Cardiac septum (tissue), 1 donor: Measurements from ENCODE around the gene RFLNA. TPM values are rescaled to one million over a fixed set of nuclear protein-coding genes. Genes with fewer than 3 reads are reported as not detected.
A peak's percentile ranks its signal among the peaks of the same experiment; 100 is the strongest.

Experiments used
- DNase-seq: peaks from one replicate; pipeline ENCODE4 v3.0.0-alpha.2; 2020; ENCODE audit warnings: low spot score
- intact Hi-C: fragments of 100-400 bp; cut with DNase I; formaldehyde crosslinking; loops from one replicate; pipeline ENCODE4 v1.14.0; 2022
- total RNA-seq: library from RNA; stranded (reverse); fragmentation: NEBNext Ultra II Directional; extraction: Animal tissue kit (Norgen Biotek cat#: 25700); gene quantifications from one replicate; pipeline ENCODE4 v1.2.1, GENCODE V29; 2021
- donor health status: DM: no; HTN: no; CAD: no.

RFLNA gene
- total RNA-seq, 1 donor from 2014 or later: not detected

DNA sequence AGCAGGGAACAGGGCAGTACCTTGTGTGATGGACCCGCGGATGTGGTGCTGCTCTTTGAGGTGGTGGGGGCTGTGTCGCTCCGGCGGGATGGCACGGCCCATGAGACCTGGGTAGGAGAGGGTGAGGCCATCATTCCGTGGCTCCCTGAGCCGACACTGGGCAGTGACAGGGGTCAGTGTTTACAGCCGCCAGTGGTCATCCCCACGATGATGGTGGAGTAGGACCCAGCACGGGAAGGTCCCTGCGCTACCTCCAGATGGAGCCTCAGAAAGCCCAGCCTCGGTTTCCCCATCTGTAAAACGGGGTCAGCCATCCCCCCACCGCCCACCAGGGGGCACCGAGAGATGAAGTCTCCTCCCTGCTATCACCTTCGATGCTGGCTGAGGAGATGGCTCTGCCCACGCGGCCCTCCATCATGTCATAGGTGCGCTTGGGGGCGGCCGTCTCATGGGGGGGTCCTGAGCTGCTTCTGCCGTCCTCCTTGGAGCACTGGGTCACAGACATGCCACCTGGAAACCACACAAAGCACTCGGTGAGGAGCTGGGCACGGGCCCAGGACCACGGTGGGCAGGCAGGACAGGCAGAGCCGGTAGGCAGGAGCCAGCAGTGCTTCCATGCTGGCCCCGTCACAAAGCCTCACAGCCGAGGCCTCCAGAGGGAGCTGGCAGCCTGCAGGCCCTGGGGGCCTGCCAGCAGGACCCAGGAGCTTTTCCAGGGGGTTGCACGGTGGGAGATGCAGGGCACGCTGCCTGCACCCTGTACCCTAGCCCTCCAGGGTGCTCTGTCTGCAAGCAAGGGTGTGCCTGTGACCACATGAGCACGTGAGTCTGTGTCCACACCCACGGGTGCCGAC lies 53.1 kb downstream of the RFLNA start:
- intact Hi-C loops: no loop called here

DNA sequence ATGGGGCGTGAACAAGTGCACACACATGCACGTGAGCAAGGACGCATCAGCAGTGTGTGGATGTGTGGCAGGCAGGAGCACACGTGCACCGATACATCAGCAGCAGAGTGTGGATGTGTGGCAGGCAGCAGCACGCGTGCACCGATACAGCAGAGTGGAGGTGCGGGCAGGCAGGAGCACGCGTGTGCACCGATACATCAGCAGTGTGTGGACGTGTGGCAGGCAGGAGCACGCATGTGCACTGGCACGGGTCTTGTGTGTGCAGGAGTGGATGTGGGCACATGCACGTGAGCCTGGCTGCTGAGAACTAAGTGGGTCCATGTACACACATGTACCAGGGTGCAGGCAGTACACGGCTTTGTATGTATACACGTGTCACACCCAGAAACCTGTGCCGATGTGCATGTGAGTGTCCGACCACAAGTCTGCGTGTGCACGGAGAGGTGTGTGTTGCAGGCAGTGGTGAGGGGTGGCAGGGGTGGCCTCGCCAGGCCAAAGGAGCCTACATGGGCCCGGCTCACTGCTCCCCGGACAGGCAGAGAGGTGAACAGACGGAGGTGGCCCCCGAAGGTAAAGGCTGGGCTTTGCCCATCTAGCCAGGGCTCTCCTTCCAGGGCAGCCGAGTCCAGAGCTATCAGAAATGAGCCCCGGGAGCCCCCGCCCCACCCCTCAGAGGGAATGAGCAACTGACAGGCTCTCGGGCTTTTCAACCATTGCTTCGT lies 53.9 kb downstream of the RFLNA start:
- intact Hi-C loops: no loop called here
- no peak for DNase-seq

More for the DNA sequence above, 53.1 kb downstream of the RFLNA start:
- no peak for DNase-seq

DNA sequence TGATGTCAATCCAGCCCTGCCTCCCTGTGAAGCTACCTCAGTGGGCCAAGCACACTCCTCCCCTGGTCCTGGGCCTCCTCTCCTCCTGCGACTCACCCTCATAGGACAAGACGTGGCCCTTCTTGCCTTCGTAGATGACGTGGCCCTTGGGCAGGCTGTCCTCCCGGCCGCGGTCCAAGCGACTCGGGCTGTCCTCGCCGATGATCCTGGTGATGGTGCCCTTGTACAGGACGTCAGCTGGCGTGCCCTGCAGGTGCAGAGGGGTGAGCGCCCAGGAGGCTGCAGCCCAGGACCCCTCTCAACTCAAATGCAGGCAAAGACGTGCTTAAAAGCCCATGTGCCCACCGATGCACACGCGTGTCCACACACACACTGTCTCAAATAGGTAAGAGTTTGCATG lies 55.6 kb downstream of the RFLNA start:
- DNase-seq: no peak
- intact Hi-C loops: no loop called here

DNA sequence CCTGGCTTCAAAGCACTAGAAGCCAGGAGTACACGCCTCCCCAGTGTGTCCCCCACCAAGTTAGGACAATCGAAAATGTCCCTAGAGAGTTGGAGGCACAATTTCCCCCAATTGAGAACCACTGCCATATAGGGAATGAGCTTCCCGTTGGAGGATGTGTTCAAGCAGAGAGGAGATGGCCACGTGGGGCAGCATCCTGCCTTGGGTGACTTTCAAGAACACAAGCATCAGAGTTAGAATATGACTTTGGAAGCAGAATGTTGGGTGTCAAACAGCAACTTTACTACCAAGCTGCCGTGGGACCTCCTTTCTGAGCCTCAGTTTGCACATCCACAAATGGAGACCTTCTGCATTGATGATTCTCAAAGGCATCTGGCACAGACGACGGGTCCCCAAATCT lies 56.5 kb downstream of the RFLNA start:
- no peak for DNase-seq
- intact Hi-C loops: no loop called here

DNA sequence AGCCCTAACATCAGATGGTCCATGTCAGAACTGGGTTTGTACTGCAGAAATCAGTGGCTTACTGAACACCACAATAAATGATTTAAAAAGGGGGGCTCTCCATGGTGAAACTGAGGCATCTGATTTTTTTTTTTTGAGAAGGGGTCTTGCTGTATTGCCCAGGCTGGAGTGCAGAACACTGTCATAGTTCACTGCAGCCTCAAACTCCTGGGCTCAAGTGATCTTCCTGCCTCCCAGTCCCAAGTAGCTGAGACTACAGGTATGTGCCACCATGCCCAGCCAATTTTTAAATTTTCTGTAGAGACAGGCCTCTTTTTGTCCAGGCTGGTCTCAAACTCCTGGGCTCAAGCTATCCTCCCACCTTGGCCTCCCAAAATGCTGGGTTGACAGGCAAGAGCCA lies 57.4 kb downstream of the RFLNA start:
- DNase-seq: no peak
- intact Hi-C loops: no loop called here

DNA sequence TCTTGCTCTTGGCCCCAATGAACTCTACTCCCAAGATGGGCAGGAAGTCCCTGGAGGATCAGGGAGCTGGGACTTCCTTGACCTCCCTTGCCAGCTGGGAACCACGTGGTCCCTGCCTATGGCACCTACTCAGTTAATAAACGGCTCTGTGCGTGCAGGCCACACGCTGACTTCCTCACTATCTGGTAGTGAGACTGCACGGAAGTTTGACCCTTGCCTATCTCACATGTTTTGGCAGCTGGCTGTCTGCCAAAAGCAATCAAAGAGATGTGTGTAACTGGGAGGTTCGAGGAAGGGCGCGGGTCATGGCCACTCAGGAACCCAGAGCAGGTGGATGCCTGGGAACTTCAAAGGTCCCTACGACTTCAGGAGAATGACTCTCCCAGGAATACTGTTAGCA lies 57.9 kb downstream of the RFLNA start:
- intact Hi-C loops: no loop called here
- no peak for DNase-seq

DNA sequence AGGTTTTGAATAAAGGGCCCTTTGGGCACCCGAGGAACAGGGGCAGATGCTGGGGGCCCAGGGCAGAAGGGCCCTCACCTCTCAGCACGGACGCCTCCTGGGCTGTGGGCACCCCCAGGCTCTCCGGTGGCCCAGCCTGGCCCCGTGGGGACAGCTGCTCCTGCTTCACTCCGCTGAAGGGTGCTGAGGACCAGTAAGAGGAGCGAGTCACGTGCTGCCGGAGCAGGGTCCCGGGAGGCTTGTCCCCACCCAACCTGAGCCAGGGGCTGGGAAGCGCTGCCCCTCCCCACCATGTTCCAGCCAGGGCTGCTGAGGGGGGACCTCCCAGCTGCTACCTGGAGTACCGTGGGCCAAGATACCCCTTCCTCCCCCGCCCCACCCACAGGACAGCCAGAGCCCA lies 59.5 kb downstream of the RFLNA start:
- no peak for DNase-seq
- intact Hi-C loops: no loop called here

DNA sequence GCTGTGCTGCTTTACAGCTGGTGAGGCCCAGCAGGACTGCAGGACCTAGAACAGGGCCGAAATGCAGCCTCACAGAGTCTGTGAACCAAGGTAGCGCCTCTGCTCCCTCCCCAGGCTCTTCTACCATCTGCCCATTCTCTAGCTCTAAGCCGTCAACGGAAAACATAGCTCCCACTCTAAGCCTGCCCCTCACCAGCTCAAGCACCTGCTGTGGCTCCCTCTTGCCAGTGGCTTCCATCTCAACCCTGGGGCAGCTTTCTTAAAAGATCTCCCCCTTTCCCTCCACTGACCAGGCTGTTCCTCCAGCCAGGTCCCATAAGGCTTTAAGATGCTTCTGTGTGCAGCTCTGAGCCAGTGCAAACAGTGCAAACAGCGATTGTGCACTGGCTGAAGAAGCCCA lies 61.3 kb downstream of the RFLNA start:
- intact Hi-C loops: no loop called here
- DNase-seq: no peak

DNA sequence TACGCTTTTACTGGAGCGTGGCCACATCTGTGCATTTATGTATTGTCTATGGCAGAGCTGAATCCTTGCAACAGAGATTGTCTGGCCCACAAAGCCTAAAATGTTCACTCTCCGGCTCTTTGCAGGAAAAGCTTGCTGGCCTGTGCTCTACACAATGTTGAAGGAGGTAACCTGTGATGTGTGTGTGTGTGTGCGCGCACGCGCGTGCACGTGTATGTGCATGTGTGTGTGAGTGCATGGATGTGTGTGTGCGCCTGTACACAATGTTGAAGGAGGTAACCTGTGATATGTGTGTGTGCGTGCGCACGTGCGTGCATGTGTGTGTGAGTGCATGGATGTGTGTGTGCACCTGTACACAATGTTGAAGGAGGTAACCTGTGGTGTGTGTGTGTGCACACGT lies 62.7 kb downstream of the RFLNA start:
- DNase-seq: no peak
- intact Hi-C loops: no loop called here

DNA sequence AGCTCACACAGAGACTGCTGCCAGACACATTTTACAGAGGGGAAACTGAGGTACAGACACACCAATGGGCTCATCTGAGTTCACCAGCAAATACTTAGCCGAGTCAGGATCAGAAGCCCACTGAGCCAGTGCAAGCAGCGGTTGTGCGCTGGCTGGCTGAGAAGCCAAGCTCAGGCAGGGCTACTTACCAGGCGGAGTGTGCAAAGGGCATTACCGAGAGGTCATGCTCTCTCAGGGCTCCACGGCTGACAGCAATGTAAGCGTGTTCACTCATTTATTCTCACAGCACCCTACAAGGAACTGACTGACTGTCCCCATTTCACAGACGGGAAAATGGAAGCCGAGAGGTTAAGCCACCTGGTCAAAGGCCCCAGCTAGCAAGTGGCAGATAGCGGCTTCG lies 63.7 kb downstream of the RFLNA start:
- DNase-seq: no peak

DNA sequence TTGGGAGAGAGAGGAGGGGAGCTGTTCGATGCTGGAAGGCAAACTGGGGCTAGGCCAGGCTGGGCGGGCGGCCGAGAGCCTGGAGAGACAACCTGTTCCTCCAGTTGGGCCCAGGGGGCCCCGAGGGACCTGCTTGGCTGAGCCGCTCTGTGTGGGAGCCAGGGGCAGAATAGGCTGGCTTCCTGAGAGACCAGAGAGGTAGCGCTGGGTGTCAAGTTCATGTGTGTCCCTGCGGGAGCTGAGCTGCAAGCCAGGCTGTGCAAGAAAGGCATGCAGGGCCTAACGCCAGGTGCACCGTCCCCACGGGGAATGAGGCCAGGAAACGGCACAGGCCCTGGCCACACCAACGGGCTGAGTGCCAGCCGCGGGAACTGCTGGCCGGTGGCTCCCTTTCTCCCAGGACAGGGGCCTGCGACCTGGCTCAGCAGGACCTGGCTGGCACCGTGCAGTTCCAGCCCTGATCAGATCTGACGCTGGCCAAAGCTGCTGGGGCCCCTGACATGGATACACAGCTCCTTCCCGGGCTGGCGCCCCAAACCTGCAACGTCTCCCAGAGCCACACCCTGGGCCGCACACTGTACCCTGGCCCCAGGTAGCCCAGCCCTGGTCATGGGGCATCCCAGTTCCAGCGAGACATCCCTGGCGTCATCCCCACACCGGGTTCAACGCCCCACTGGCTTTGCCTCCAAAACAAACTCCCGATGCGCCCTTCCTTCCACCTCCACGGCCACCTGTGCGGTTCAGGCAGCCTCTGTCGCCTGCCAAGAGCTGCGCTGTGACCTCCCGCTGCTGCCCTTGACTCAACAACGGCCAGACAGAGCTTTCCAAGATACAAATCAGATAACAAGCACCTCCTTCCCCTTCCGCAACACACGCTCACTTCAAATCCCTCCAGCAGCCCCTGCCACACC lies 65.0 kb downstream of the RFLNA start:
- DNase-seq: peak; percentile 86
- intact Hi-C loops: no loop called here

More for the DNA sequence above, 63.7 kb downstream of the RFLNA start:
- intact Hi-C loops: no loop called here

DNA sequence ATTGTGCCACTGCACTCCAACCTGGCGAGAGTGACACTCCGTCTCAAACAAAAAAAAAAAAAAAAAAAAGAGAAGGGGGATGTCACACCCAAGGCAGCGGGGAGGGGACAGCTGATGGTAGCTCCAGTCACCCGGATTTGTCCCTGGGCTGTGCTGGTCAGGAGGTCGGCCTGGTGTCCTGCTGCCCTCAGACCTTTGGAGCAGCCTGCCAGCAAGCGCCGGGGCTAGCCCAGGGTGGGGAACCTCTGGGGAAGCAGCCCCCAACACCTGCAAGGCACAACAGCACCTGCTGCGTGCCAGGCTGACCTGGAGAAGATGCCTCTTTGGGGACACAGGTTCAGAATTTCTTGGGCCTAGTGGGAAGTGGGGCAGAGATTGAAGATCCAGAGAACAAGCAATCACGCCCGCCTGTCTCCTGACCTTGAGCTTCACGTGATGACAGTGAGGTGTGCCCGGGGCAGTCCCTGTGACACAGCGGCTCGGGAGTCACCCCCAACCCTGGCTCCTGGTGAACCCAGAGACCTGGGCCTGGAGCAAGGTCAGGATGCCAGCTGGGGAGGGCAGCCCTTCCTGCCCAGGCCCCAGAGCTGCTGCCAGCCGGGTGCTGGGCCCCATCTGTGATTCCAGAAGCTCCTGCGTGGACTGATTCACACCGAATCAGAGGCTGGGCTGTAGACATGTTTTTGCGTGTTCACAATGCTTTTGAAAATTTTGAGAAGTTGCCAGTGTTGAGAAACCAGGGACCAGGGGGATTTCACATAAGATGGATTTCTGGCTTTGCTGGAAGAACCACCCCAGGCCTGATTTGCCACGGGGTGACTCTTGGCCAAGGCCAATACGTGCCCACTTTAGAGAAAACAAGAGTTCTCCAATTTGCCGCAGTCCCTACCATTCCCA lies 66.4 kb downstream of the RFLNA start:
- intact Hi-C loops: no loop called here
- no peak for DNase-seq

DNA sequence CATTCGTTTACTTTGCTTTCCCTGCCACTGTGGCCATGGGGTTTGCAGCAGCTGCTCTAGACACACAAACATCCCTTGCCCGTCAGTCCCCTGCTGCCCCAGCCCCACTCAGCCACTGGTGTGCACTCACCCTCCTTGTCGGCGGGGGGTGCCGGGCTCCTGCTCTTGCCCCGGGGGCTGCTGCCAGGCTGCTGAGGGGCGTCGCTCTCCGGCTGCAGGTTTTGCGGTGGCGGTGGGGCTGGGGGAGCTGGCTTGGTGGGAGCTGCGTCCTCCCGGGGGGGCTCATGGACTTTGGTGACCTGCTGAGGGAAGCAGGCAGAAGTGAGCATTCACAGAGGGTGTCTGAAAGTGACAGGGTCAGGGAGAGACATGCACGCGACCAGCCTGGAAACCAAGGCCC lies 67.1 kb downstream of the RFLNA start:
- intact Hi-C loops: no loop called here
- no peak for DNase-seq

DNA sequence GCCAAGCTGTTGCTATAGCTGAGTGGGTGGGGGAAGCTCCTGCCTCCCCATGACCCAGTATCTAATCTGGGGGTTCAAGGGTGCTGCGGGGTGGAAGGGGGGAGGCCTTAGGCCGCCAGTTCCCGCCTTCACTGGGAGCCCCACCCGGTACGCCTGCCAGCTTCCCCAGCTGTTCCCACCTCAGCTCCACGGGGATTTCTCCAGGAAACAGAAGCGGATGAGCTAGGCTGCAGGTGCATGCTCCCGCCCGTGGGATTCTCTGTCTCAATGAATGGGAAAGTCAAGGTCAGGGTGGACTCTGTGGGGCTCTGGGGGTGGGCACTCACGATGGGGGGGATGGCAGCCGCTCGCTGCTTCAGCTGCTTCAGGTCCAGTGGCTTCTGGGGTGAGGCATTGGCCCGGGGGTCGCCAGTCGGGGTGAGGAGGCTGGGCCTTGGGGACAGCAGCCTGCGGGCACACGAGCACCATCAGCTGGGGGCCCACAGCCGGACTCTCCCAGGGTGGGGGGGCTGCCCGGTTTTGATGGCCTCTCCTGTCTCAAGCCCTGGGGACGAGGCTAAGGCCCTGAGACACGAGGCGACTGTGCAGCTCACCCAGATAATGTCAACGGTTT lies 68.6 kb downstream of the RFLNA start:
- intact Hi-C loops: no loop called here
- DNase-seq: no peak

DNA sequence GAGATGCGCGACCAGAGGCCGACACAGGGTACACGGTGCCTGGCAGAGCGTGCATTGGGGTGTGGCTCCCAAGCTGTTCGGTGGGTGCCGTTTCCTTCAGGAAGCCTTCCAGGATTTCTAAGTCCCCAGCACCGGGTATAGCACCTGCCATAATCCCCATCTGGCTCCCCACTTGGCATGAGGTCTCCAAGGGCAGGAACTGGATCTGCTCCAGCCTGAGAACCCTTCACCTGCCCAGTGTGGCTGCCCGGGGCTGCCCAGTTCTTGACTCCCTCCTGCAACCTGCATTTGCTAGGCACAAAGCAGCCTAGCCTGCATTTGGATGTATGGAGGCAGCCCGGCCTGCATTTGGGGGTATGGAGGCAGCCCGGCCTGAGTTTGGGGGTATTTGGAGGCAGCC lies 69.7 kb downstream of the RFLNA start:
- no peak for DNase-seq
- intact Hi-C loops: no loop called here
